H9 (cell line): ENCODE data around the gene IGF2R. TPM values are rescaled to one million over a fixed set of nuclear protein-coding genes. Genes with fewer than 3 reads are reported as not detected.

Experiments
- DNase-seq: peaks from one replicate; pipeline ENCODE4 v3.0.0-alpha.2; 2017
- H2AFZ ChIP-seq: one replicate; pipeline ENCODE4 v1.6.1; 2013; ENCODE audit warnings: mild to moderate bottlenecking, low read length, control low read depth, moderate library complexity
- H2AK5ac ChIP-seq: 2 replicates; pipeline ENCODE4 v1.6.1; 2013; ENCODE audit warnings: low read length, control low read depth, mixed read lengths; ENCODE audit not compliant: insufficient read length
- H2BK120ac ChIP-seq: one replicate; pipeline ENCODE4 v1.6.1; 2013; ENCODE audit warnings: low read depth, mild to moderate bottlenecking, low read length, control low read depth, inconsistent platforms; ENCODE audit not compliant: poor library complexity, severe bottlenecking
- H2BK12ac ChIP-seq: 2 replicates; pipeline ENCODE4 v1.6.1; 2013; ENCODE audit warnings: low read length, control low read depth, mixed read lengths, low read depth; ENCODE audit not compliant: insufficient read length
- H2BK15ac ChIP-seq: 2 replicates; pipeline ENCODE4 v1.6.1; 2013; ENCODE audit warnings: low read depth, low read length, control low read depth
- H2BK20ac ChIP-seq: one replicate; pipeline ENCODE4 v1.6.1; 2013; ENCODE audit warnings: low read depth, mild to moderate bottlenecking, low read length, control low read depth, inconsistent platforms; ENCODE audit not compliant: poor library complexity, severe bottlenecking
- H2BK5ac ChIP-seq: 2 replicates; pipeline ENCODE4 v1.6.1; 2013; ENCODE audit warnings: low read length, control low read depth, mixed read lengths; ENCODE audit not compliant: insufficient read length
- H3K14ac ChIP-seq: 2 replicates; pipeline ENCODE4 v1.6.1; 2013; ENCODE audit warnings: low read length, control low read depth; ENCODE audit not compliant: insufficient read depth
- H3K18ac ChIP-seq: 2 replicates; pipeline ENCODE4 v1.6.1; 2013; ENCODE audit warnings: low read depth, mild to moderate bottlenecking, mixed read lengths, low read length, control low read depth; ENCODE audit not compliant: insufficient read length
- H3K23ac ChIP-seq: 2 replicates; pipeline ENCODE4 v1.6.1; 2013; ENCODE audit warnings: low read length, control low read depth, mixed read lengths, low read depth; ENCODE audit not compliant: insufficient read length
- H3K23me2 ChIP-seq: 2 replicates; pipeline ENCODE4 v1.6.1; 2013; ENCODE audit warnings: low read depth, mild to moderate bottlenecking, mixed read lengths, low read length, control low read depth; ENCODE audit not compliant: insufficient read length, poor library complexity, severe bottlenecking
- H3K27ac ChIP-seq: 2 replicates; pipeline ENCODE4 v1.5.1; 2013; ENCODE audit warnings: low read length, control low read depth, mixed read lengths, low read depth; ENCODE audit not compliant: insufficient read length
- H3K27me3 ChIP-seq: 2 replicates; pipeline ENCODE4 v1.6.1; 2013; ENCODE audit warnings: low read length, control low read depth, inconsistent platforms; ENCODE audit not compliant: insufficient read depth
- H3K4ac ChIP-seq: 2 replicates; pipeline ENCODE4 v1.6.1; 2013; ENCODE audit warnings: low read depth, mild to moderate bottlenecking, control low read depth, inconsistent platforms, low read length, moderate library complexity
- H3K4me1 ChIP-seq: 2 replicates; pipeline ENCODE4 v1.6.1; 2013; ENCODE audit warnings: low read length, control low read depth, inconsistent platforms; ENCODE audit not compliant: insufficient read depth
- H3K4me2 ChIP-seq: 2 replicates; pipeline ENCODE4 v1.6.1; 2013; ENCODE audit warnings: low read length, control low read depth, mixed read lengths; ENCODE audit not compliant: insufficient read length, insufficient read depth
- H3K56ac ChIP-seq: 2 replicates; pipeline ENCODE4 v1.6.1; 2013; ENCODE audit warnings: low read depth, mild to moderate bottlenecking, mixed read lengths, low read length, control low read depth; ENCODE audit not compliant: insufficient read length
- H3K79me1 ChIP-seq: 2 replicates; pipeline ENCODE4 v1.6.1; 2013; ENCODE audit warnings: low read depth, mild to moderate bottlenecking, moderate library complexity, low read length, control low read depth, inconsistent platforms; ENCODE audit not compliant: insufficient read depth, poor library complexity, severe bottlenecking
- H3K79me2 ChIP-seq: 2 replicates; pipeline ENCODE4 v1.6.1; 2013; ENCODE audit warnings: low read length, control low read depth, inconsistent platforms; ENCODE audit not compliant: insufficient read depth
- H3K9ac ChIP-seq: 2 replicates; pipeline ENCODE4 v1.6.1; 2013; ENCODE audit warnings: low read length, control low read depth, mixed read lengths; ENCODE audit not compliant: insufficient read length; ENCODE audit errors: extremely low read depth
- H3K9me3 ChIP-seq: one replicate; pipeline ENCODE4 v1.6.1; 2013; ENCODE audit warnings: low read depth, low read length, inconsistent platforms; ENCODE audit not compliant: control insufficient read depth
- H3T11ph ChIP-seq: one replicate; pipeline ENCODE4 v1.6.1; 2013; ENCODE audit warnings: mild to moderate bottlenecking, low read length, control low read depth, inconsistent platforms
- H4K20me1 ChIP-seq: one replicate; pipeline ENCODE4 v1.6.1; 2013; ENCODE audit not compliant: control insufficient read depth, insufficient read length, insufficient read depth
- H4K5ac ChIP-seq: 2 replicates; pipeline ENCODE4 v1.6.1; 2013; ENCODE audit warnings: low read depth, mild to moderate bottlenecking, mixed read lengths, low read length, control low read depth; ENCODE audit not compliant: insufficient read length
- H4K8ac ChIP-seq: replicated peaks from 2 replicates; pipeline ENCODE4 v1.6.1; 2013; ENCODE audit warnings: low read length, control low read depth, mixed read lengths, low read depth; ENCODE audit not compliant: insufficient read length
- H4K91ac ChIP-seq: 2 replicates; pipeline ENCODE4 v1.6.1; 2013; ENCODE audit warnings: low read depth, mild to moderate bottlenecking, moderate library complexity, mixed read lengths, low read length, control low read depth; ENCODE audit not compliant: insufficient read length
- H3K27ac Mint-ChIP-seq, 3 experiments: 2 replicates in 2 of 3; 3 replicates in 1 of 3; pipeline ENCODE4 v1.8.0; 2020 to 2021; ENCODE audit warnings: mixed read lengths in 3 of 3, mild to moderate bottlenecking in 1 of 3, moderate library complexity in 1 of 3
- H3K27me3 Mint-ChIP-seq: 2 replicates; pipeline ENCODE4 v1.8.0; 2021; ENCODE audit warnings: low read depth, mild to moderate bottlenecking, moderate library complexity, mixed read lengths
- H3K36me3 Mint-ChIP-seq, 3 experiments: 2 replicates in 2 of 3; 3 replicates in 1 of 3; pipeline ENCODE4 v1.8.0; 2020 to 2021; ENCODE audit warnings: low read depth in 3 of 3, mixed read lengths in 3 of 3; ENCODE audit not compliant: insufficient read depth in 1 of 3
- H3K4me1 Mint-ChIP-seq, 2 experiments: 2 replicates each; pipeline ENCODE4 v1.8.0; 2020; ENCODE audit warnings: mixed read lengths in 2 of 2
- H3K4me3 Mint-ChIP-seq, 2 experiments: 2 replicates in 1 of 2; 3 replicates in 1 of 2; pipeline ENCODE4 v1.8.0; 2020 to 2021; ENCODE audit warnings: mild to moderate bottlenecking in 2 of 2, mixed read lengths in 2 of 2, moderate library complexity in 1 of 2
- H3K9me3 Mint-ChIP-seq, 2 experiments: 2 replicates in 1 of 2; 3 replicates in 1 of 2; pipeline ENCODE4 v1.8.0; 2020; ENCODE audit warnings: mild to moderate bottlenecking in 2 of 2, mixed read lengths in 2 of 2, moderate library complexity in 1 of 2
- CTCF ChIP-seq: fragments of 200-600 bp; sonication (generic); conservative IDR thresholded peaks from 3 replicates; pipeline ENCODE4 v1.8.0; 2021; ENCODE audit warnings: antibody characterized with exemption, mild to moderate bottlenecking
- WGBS: extraction: QIAGEN DNeasy Blood & Tissue Kit; methylation state at CpG from one replicate; pipeline ENCODE4 v1.1.7; 2013; ENCODE audit warnings: missing lambda C conversion rate, low lambda C conversion rate, mixed read lengths; ENCODE audit not compliant: insufficient read length; ENCODE audit errors: extremely low coverage; 5-methylcytosine and 5-hydroxymethylcytosine counted together
- total RNA-seq: library from RNA; stranded (reverse); gene quantifications from 2 replicates; pipeline ENCODE4 v1.2.1, GENCODE V29; 2021

IGF2R gene
- total RNA-seq, 1 experiment from 2014 or later = 66.7 TPM

GRCh38 chr6:159985296-159985945, 16.5 kb downstream of the IGF2R start:
- Histone ChIP-seq H3K23me2 (no peaks in the 10 kb centered on the region), H3K27ac (no peak overlapping the region), H2BK15ac (no peak overlapping the region), H4K5ac (no peak overlapping the region), H3K79me1 (no peaks in the 10 kb centered on the region), H3K4me1 (peaks cover 5% of the 10 kb centered on the region; the same call in 1 of the 2 replicates), H3K4ac (no peak overlapping the region), H3K4me2 (no peak overlapping the region), H3K23ac (no peak overlapping the region), H3K27me3 (no peaks in the 10 kb centered on the region), H3K79me2 (peaks cover 49% of the 10 kb centered on the region; the same call in 1 of the 2 replicates), H2BK5ac (no peak overlapping the region), H2AK5ac (no peak overlapping the region), H3K56ac (no peak overlapping the region), H3K18ac (no peak overlapping the region), H3K9me3 (no peaks in the 10 kb centered on the region), H2AFZ (no peak overlapping the region), H2BK12ac (no peak overlapping the region), H4K91ac (no peak overlapping the region), H3K14ac (no peak overlapping the region), H2BK120ac (no peak overlapping the region), H2BK20ac (no peak overlapping the region), H4K8ac (no peak overlapping the region), H4K20me1 (peaks cover 4% of the 10 kb centered on the region), H3K9ac (no peak overlapping the region), H3T11ph (no peak overlapping the region)
- H3K4me3 Mint-ChIP-seq = no peak overlapping the region
- no CpG with 5 or more reads among the region's 11 CpGs for WGBS
- no peak overlapping the region; a peak in 1 of 7 replicates for H3K27ac Mint-ChIP-seq
- no peaks in the 10 kb centered on the region for H3K9me3 Mint-ChIP-seq
- DNase-seq = no peak
- no peak for TF ChIP-seq CTCF
- no peaks in the 10 kb centered on the region for H3K36me3 Mint-ChIP-seq
- H3K4me1 Mint-ChIP-seq = peaks cover 37 to 43% of the 10 kb centered on the region in 2 experiments
- H3K27me3 Mint-ChIP-seq = no peaks in the 10 kb centered on the region
